GM12878 (cell line): ENCODE data around the gene RUBCNL. TPM values are rescaled to one million over a fixed set of nuclear protein-coding genes. Genes with fewer than 3 reads are reported as not detected.

Source experiments
- ATAC-seq: fragments of 200-7000 bp; cut with Tn5 transposase; 3 replicates; pipeline ENCODE4 v1.9.1; 2020; ENCODE audit warnings: mild to moderate bottlenecking, moderate library complexity
- BruUV-seq: library from RNA; stranded (reverse); fragments of 400-500 nt; replicated peaks from 2 replicates; lab custom pipeline; 2021; lab: Mats Ljungman, UMichigan
- CTCF ChIA-PET: fragments of 300-600 bp; sonication (Branson Sonifier 250); formaldehyde crosslinking; extraction: SDS; loops from one replicate; lab custom pipeline; 2021; ENCODE audit warnings: inconsistent platforms; lab: Yijun Ruan, JAX
- POLR2A ChIA-PET: fragments of 350-600 bp; formaldehyde crosslinking; extraction: SDS; loops from one replicate; lab custom pipeline; 2021; ENCODE audit warnings: inconsistent platforms; lab: Charles Lee
- RAD21 ChIA-PET: fragments of 300-600 bp; sonication (Branson Sonifier 250); formaldehyde crosslinking; loops from one replicate; lab custom pipeline; 2023; ENCODE audit warnings: antibody characterized with exemption; ENCODE audit not compliant: unreplicated experiment; lab: Charles Lee
- SMC1A ChIA-PET: fragments of 300-600 bp; sonication (Branson Sonifier 250); formaldehyde crosslinking; loops from one replicate; lab custom pipeline; 2023; ENCODE audit not compliant: unreplicated experiment, uncharacterized antibody; lab: Charles Lee
- DNase-seq: peaks from one replicate; pipeline ENCODE4 v3.0.0-alpha.2; 2011; ENCODE audit warnings: low read depth, low spot score
- FAIRE-seq: peaks from 3 replicates; lab custom pipeline; 2011; peaks lifted over from hg19 to GRCh38; lab: Jason Lieb, UNC
- H2AFZ ChIP-seq: 2 replicates; pipeline ENCODE4 v1.6.0; 2011; ENCODE audit warnings: low read depth, low read length, control low read depth; ENCODE audit not compliant: control insufficient read depth
- H3K27ac ChIP-seq: 2 replicates; pipeline ENCODE4 v1.5.1; 2011; ENCODE audit warnings: control low read depth; ENCODE audit not compliant: control insufficient read depth, insufficient read depth
- H3K27me3 ChIP-seq, 2 experiments: replicated peaks in 1 of 2; 2 replicates each; pipeline versions ENCODE4 v1.6.0 to v1.6.1; 2011; ENCODE audit warnings: low read length in 1 of 2; ENCODE audit not compliant: control insufficient read depth in 2 of 2, insufficient read depth in 2 of 2
- H3K36me3 ChIP-seq, 2 experiments: 2 replicates each; pipeline ENCODE4 v1.5.1; 2011; ENCODE audit warnings: low read length in 1 of 2; ENCODE audit not compliant: control insufficient read depth in 2 of 2, insufficient read depth in 2 of 2
- H3K4me1 ChIP-seq: 2 replicates; pipeline ENCODE4 v1.6.1; 2011; ENCODE audit warnings: mild to moderate bottlenecking, low read length, moderate library complexity, mixed read lengths; ENCODE audit not compliant: control insufficient read depth, insufficient read depth
- H3K4me2 ChIP-seq: 2 replicates; pipeline ENCODE4 v1.6.0; 2011; ENCODE audit warnings: control low read depth; ENCODE audit not compliant: control insufficient read depth, insufficient read depth
- H3K4me3 ChIP-seq: fragments of 200-600 bp; sonication (generic); 2 replicates; pipeline ENCODE4 v1.5.1; 2016
- H3K79me2 ChIP-seq: 2 replicates; pipeline ENCODE4 v1.6.0; 2011; ENCODE audit warnings: low read length; ENCODE audit not compliant: control insufficient read depth, insufficient read depth
- H3K9ac ChIP-seq: 2 replicates; pipeline ENCODE4 v1.8.0; 2011; ENCODE audit warnings: low read length, control low read depth, mixed read lengths; ENCODE audit not compliant: control insufficient read depth, insufficient read depth
- H3K9me3 ChIP-seq: replicated peaks from 3 replicates; pipeline ENCODE4 v1.5.1; 2011; ENCODE audit warnings: mild to moderate bottlenecking, low read length; ENCODE audit not compliant: control insufficient read depth, insufficient read depth
- H4K20me1 ChIP-seq: 2 replicates; pipeline ENCODE4 v1.6.0; 2011; ENCODE audit not compliant: control insufficient read depth, insufficient read depth
- BCL11A ChIP-seq: IDR thresholded peaks from 2 replicates; pipeline ENCODE4 v1.6.1; 2011; ENCODE audit warnings: low read depth, low read length
- CBFB ChIP-seq: IDR thresholded peaks from 2 replicates; pipeline ENCODE4 v1.6.1; 2016; ENCODE audit warnings: antibody characterized with exemption, low read depth
- CTCF ChIP-seq, 3 experiments: IDR thresholded peaks in 2 of 3; conservative IDR thresholded peaks in 1 of 3; 2 replicates each; pipeline ENCODE4 v1.5.1; 2011; ENCODE audit warnings: low read depth in 3 of 3, low read length in 3 of 3, mild to moderate bottlenecking in 3 of 3, control low read depth in 2 of 3, moderate library complexity in 2 of 3, inconsistent platforms in 1 of 3, mixed read lengths in 1 of 3; ENCODE audit not compliant: control insufficient read depth in 2 of 3, insufficient read depth in 1 of 3; ENCODE audit errors: extremely low read depth in 1 of 3
- CUX1 ChIP-seq: IDR thresholded peaks from 2 replicates; pipeline ENCODE4 v1.6.1; 2012; ENCODE audit warnings: improper control_type of control experiment, low read depth, low read length; ENCODE audit not compliant: insufficient replicate concordance
- ELK1 ChIP-seq: IDR thresholded peaks from 2 replicates; pipeline ENCODE4 v1.6.1; 2012; ENCODE audit warnings: low read depth, low read length, improper control_type of control experiment
- JUND ChIP-seq: IDR thresholded peaks from 2 replicates; pipeline ENCODE4 v1.6.1; 2012; ENCODE audit warnings: low read depth, mild to moderate bottlenecking, low read length, improper control_type of control experiment, moderate library complexity
- LARP7 ChIP-seq: fragments of 450-650 bp; IDR thresholded peaks from 2 replicates; pipeline ENCODE4 v1.6.1; 2017; ENCODE audit warnings: mild to moderate bottlenecking
- MTA3 ChIP-seq: IDR thresholded peaks from 2 replicates; pipeline ENCODE4 v1.6.1; 2012; ENCODE audit warnings: low read length, inconsistent platforms, borderline replicate concordance
- SIN3A ChIP-seq: IDR thresholded peaks from 2 replicates; pipeline ENCODE4 v1.6.1; 2012; ENCODE audit warnings: low read depth, low read length, improper control_type of control experiment
- SIX5 ChIP-seq: IDR thresholded peaks from 2 replicates; pipeline ENCODE4 v1.6.1; 2011; ENCODE audit warnings: mild to moderate bottlenecking, low read depth, low read length, moderate library complexity; ENCODE audit not compliant: severe bottlenecking
- SP1 ChIP-seq: IDR thresholded peaks from one replicate; pipeline ENCODE4 v1.6.1; 2011; ENCODE audit warnings: low read depth, low read length
- SREBF1 ChIP-seq: IDR thresholded peaks from 2 replicates; pipeline ENCODE4 v1.6.1; 2012; ENCODE audit warnings: mild to moderate bottlenecking, low read length
- SUZ12 ChIP-seq: fragments of 200-600 bp; sonication (generic); IDR thresholded peaks from one replicate; pipeline ENCODE4 v1.6.1; 2018; ENCODE audit warnings: antibody characterized with exemption, mild to moderate bottlenecking; ENCODE audit not compliant: unreplicated experiment
- YY1 ChIP-seq: IDR thresholded peaks from 2 replicates; pipeline ENCODE4 v1.6.1; 2011; ENCODE audit warnings: low read depth, mild to moderate bottlenecking, low read length
- ZBTB33 ChIP-seq: fragments of 450-650 bp; IDR thresholded peaks from 2 replicates; pipeline ENCODE4 v1.6.1; 2017; ENCODE audit warnings: mild to moderate bottlenecking
- ZNF622 ChIP-seq: fragments of 450-650 bp; IDR thresholded peaks from 2 replicates; pipeline ENCODE4 v1.6.1; 2017; ENCODE audit warnings: mild to moderate bottlenecking, inconsistent platforms
- WGBS: methylation state at CpG from one replicate; pipeline ENCODE4 v1.1.6; 2016; ENCODE audit warnings: low lambda C conversion rate; ENCODE audit not compliant: insufficient replicate concordance, insufficient coverage; ENCODE audit errors: missing lambda C conversion rate; 5-methylcytosine and 5-hydroxymethylcytosine counted together
- in situ Hi-C: fragments of 300-500 bp; cut with MboI; formaldehyde crosslinking; loops from 9 replicates; pipeline ENCODE4 v1.14.3; 2018; ENCODE audit warnings: mixed read lengths
- intact Hi-C: fragments of 100-400 bp; cut with micrococcal nuclease; formaldehyde crosslinking; loops from one replicate; pipeline ENCODE4 v1.14.2; 2022; ENCODE audit not compliant: unreplicated experiment
- polyA plus RNA-seq, 11 experiments: library from polyadenylated mRNA; depleted of rRNA in 4 of 11; unstranded in 6 of 11; stranded (reverse) in 5 of 11; fragments of >200 nt; fragmentation: Nextera tagmentation in 4 of 11; fragmentation: Illumina TruSeq in 1 of 11; extraction: Ambion mirVana in 4 of 11; extraction: Trizol in 1 of 11; gene quantifications; 1 replicate in 1 of 11; 2 replicates in 10 of 11; pipeline versions ENCODE4 v1.2.1 to v1.2.3, GENCODE V29; 2011 to 2016; ENCODE audit warnings: inconsistent platforms in 2 of 11, missing spikeins in 2 of 11, low read depth in 1 of 11
- total RNA-seq, 4 experiments: library from RNA; depleted of rRNA in 3 of 4; stranded (reverse); fragments of >200 nt in 3 of 4; fragmentation: Illumina TruSeq in 1 of 4; extraction: Trizol in 1 of 4; gene quantifications; 2 replicates each; pipeline versions ENCODE4 v1.2.1 to v1.2.3, GENCODE V29; 2013 to 2021

Gene RUBCNL
- total and polyA plus RNA-seq, 10 of the 15 experiments (the other 5 are each of a cell fraction or from before 2014, with no cell fraction given), result 0.71 to 51.9 (median 38.2) TPM

- Histone ChIP-seq H3K4me2 (no peak overlapping the region), H3K27me3 (no peaks in the 10 kb centered on the region), H3K36me3 (peaks cover 2 to 23% of the 10 kb centered on the region in 2 experiments), H3K9ac (no peak overlapping the region), H3K79me2 (no peaks in the 10 kb centered on the region), H3K27ac (no peak overlapping the region), H4K20me1 (no peaks in the 10 kb centered on the region), H2AFZ (no peak overlapping the region), H3K9me3 (no peaks in the 10 kb centered on the region), H3K4me3 (no peak overlapping the region), H3K4me1 (no peaks in the 10 kb centered on the region)
- no TSS peak for BruUV-seq
- 77% methylated on average over 4 of the region's 4 CpGs for WGBS
- in situ Hi-C loops (no loop called here), intact Hi-C loops (no loop called here)
- ChIA-PET POLR2A (no interaction called here), RAD21 (no interaction called here), SMC1A (no interaction called here), CTCF (no interaction called here)
- no peak for TF ChIP-seq SREBF1
- TF ChIP-seq ZBTB33, result no peak
- no peak for TF ChIP-seq MTA3
- TF ChIP-seq SP1, result no peak
- no peak for TF ChIP-seq JUND
- TF ChIP-seq LARP7, result no peak
- TF ChIP-seq CBFB, result no peak
- no peak for TF ChIP-seq SUZ12
- TF ChIP-seq ELK1, result no peak
- TF ChIP-seq BCL11A, result no peak
- TF ChIP-seq SIN3A, result no peak
- TF ChIP-seq ZNF622, result no peak
- no peak for TF ChIP-seq YY1
- no peak for TF ChIP-seq SIX5
- no peak for TF ChIP-seq CTCF (IDR thresholded peaks at IDR 0.05 in 2 of 3, conservative IDR thresholded peaks at IDR 0.05 in 1 of 3; ENCODE audit: control insufficient read depth in 2 of 3, extremely low read depth in 1 of 3, insufficient read depth in 1 of 3, low read depth in 3 of 3, low read length in 3 of 3)
- no peak for TF ChIP-seq CUX1
- FAIRE-seq, result no peak
- ATAC-seq, result no peak
- no peak for DNase-seq
Observed at GRCh38 chr13:46347277-46347676, 39.8 kb downstream of the RUBCNL start.
